Prostate gland (tissue), 2 donors: Measurements from ENCODE around the gene PTPN13.

ENCODE experiments used
- CTCF ChIP-seq, 4 experiments: fragments of 200-600 bp in 2 of 4; fragments of 450-650 bp in 2 of 4; sonication (generic) in 2 of 4; IDR thresholded peaks; 1 replicate in 3 of 4; 2 replicates in 1 of 4; pipeline ENCODE4 v1.5.1; 2016 to 2019; ENCODE audit warnings: antibody characterized with exemption in 4 of 4, mild to moderate bottlenecking in 2 of 4, moderate library complexity in 2 of 4
- POLR2A ChIP-seq: fragments of 450-650 bp; IDR thresholded peaks from one replicate; pipeline ENCODE4 v1.6.1; 2016; ENCODE audit warnings: antibody characterized with exemption, mild to moderate bottlenecking
- POLR2AphosphoS5 ChIP-seq: sonication (generic); formaldehyde crosslinking; IDR thresholded peaks from one replicate; pipeline ENCODE4 v1.6.1; 2017; ENCODE audit warnings: antibody characterized with exemption

DNA sequence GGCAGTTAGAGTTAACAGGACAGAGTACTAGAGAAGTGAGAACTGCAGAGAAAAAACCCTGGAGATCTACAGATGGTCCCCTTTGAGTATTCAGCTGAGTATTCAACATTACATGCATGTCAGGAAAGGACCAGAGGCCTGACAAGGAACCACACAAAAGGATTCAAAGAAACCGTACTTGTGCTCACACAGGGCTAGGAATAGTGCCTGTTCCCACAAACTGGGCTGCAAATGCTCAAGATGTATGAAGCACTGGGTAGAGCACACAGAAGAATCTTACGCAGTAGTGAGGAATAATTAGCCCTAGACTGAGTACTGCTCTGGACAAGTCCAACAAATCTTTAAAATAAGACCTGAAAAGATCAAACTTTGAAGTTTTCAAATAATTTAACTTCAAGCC, 17.6 kb downstream of the PTPN13 start:
- no peak for TF ChIP-seq CTCF (IDR thresholded peaks at IDR 0.05)
- TF ChIP-seq POLR2AphosphoS5 = no peak
- TF ChIP-seq POLR2A = no peak
